VCaP (cell line): ENCODE results near the gene APBA2.
"Not testable (repeated sequence)": the region's sequence is repeated elsewhere in the genome, so short reads cannot be mapped to it uniquely, and the experiment has no call there.

ENCODE experiments used
- H3K27ac ChIP-seq: fragments of 450-650 bp; 2 replicates; pipeline ENCODE4 v1.5.1; 2017
- CTCF ChIP-seq: fragments of 450-650 bp; conservative IDR thresholded peaks from 2 replicates; pipeline ENCODE4 v1.5.1; 2017; ENCODE audit warnings: mild to moderate bottlenecking, moderate library complexity

APBA2 gene

GRCh38 chr15:29101491-29101890, 215.7 kb downstream of the APBA2 start:
- no peak overlapping the region for H3K27ac ChIP-seq
- no peak for TF ChIP-seq CTCF

- peak; percentile 83 for TF ChIP-seq CTCF
- not testable (repeated sequence) for H3K27ac ChIP-seq
Measured at GRCh38 chr15:29102173-29102794, 216.5 kb downstream of the APBA2 start.

GRCh38 chr15:29102911-29103823, 217.4 kb downstream of the APBA2 start:
- H3K27ac ChIP-seq: no peak overlapping the region
- TF ChIP-seq CTCF: no peak

GRCh38 chr15:29103824-29104565, 218.2 kb downstream of the APBA2 start:
- no peak for TF ChIP-seq CTCF
- H3K27ac ChIP-seq: no peak overlapping the region

GRCh38 chr15:29104566-29104880, 218.7 kb downstream of the APBA2 start:
- H3K27ac ChIP-seq: no peak overlapping the region
- no peak for TF ChIP-seq CTCF

- no peak overlapping the region for H3K27ac ChIP-seq
- TF ChIP-seq CTCF: no peak
Measured at GRCh38 chr15:29105151-29105854, 219.5 kb downstream of the APBA2 start.

- H3K27ac ChIP-seq: no peak overlapping the region
- no peak for TF ChIP-seq CTCF
Measured at GRCh38 chr15:29106116-29106515, 220.3 kb downstream of the APBA2 start.
